Islet precursor cell (in vitro differentiated cells): ENCODE measurements around the gene TECRL.

ENCODE experiments used
- DNase-seq: peaks from one replicate; pipeline ENCODE4 v3.0.0-alpha.2; 2018

TECRL gene

DNA sequence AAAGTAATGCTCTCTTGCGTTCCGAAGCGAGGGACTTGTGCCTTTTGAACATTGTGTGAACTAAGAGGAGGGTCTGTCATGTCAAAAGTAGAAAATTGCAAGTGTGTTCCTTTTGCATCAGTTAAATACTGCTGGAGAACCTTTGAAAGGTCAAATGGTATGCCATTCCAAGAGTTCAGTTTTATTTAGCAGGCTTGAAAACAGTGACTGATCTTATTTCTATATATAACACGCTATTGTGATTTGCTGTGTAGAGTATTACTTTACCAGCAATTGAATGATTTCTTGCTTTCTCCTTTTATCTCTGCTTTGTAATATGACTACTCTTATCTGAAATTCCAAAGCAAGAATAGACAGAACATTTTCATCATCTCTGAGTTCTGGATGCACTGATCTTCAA lies at the start of gene TECRL:
Gene TECRL (minus strand): TSS at position 151 of the 400 bp plus-strand sequence. CDS start 99 bp downstream, at position 52.
- no peak for DNase-seq

GRCh38 chr4:64432674-64433073 lies 23.4 kb upstream of the TECRL start:
- DNase-seq = no peak

GRCh38 chr4:64430933-64431332 lies 21.7 kb upstream of the TECRL start:
- DNase-seq = no peak

GRCh38 chr4:64417974-64418373 lies 8.7 kb upstream of the TECRL start:
- DNase-seq = no peak

- no peak for DNase-seq
Observed at GRCh38 chr4:64407000-64407399, 2.2 kb downstream of the TECRL start.

DNA sequence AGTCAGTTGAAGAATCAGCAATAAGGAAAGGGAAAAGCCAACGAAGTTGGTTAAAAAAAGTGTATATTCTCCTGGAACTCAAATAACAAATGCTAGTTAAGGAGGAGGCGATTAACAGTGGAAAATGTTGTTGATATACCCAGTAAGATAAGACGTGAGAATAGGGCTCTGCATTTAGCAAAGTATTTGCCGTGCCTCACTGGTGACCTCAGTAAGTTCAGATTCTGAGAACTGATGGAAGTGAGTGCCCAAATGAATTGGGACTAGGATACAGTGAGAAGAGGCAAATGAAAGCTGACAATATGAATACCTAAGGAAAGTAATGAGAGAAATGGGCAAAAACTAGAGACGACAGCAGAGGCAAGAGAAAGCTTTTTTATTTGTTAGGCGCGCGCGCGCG lies 3.5 kb downstream of the TECRL start:
- no peak for DNase-seq

- DNase-seq = no peak
Observed at GRCh38 chr4:64402684-64403083, 6.6 kb downstream of the TECRL start.

DNA sequence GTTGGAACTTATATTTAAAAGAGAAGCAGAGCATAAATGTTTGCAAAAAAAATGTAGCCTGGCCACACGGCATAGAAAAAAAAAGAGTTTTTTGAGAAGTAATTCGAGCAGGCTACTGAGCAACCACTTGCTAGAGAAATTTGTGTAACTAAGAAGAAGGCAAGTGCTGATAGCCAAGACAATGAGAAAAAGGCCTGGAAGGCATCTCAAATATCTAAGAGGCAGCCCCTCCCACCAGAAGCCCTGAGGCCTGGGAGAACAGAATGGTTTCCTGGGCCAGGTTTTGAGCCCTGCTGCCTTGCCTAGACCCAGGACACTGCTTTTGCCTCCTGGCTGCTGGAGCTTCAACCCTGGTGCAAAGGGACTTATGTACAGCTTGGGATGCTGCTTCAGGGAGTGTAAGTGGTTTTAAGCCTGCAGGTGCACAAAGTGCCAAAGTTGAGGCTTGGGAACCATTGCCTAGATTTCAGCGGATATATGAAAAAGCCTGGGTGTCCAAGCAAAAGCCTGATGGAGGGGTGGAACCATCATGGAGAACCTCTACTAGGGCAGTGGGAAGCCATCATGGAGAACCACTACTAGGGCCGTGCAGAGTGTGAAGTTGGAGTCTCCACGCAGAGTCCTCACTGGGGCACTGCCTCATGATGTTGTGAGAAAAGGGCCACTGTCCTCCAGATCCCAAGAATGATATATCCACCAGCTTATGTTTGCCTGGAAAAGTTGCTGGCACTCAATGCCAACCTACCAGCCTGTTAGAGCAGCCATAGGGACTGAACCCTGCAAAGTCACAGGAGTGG lies 9.7 kb downstream of the TECRL start:
- DNase-seq = peak; percentile 40

GRCh38 chr4:64394469-64394868 lies 14.8 kb downstream of the TECRL start:
- DNase-seq = no peak

DNA sequence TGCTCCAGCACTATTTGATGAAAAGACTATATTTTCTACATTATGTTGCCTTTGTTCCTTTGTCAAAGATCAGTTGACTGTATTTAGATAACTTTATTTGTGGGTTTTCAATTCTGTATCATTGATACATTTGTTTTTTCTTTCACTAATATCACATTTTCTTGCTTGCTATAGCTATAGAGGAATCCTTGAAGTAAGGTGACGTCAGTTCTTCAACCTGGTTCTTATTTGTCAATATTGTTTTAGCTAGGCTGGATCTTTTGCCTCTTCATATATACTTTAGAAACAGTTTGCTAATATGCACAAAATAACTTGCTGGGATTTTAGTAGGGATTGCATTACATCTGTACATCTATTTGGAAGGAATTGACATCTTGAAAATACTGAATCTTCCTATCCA lies 21.0 kb downstream of the TECRL start:
- DNase-seq = no peak

- no peak for DNase-seq
Observed at GRCh38 chr4:64385220-64385619, 24.0 kb downstream of the TECRL start.

DNA sequence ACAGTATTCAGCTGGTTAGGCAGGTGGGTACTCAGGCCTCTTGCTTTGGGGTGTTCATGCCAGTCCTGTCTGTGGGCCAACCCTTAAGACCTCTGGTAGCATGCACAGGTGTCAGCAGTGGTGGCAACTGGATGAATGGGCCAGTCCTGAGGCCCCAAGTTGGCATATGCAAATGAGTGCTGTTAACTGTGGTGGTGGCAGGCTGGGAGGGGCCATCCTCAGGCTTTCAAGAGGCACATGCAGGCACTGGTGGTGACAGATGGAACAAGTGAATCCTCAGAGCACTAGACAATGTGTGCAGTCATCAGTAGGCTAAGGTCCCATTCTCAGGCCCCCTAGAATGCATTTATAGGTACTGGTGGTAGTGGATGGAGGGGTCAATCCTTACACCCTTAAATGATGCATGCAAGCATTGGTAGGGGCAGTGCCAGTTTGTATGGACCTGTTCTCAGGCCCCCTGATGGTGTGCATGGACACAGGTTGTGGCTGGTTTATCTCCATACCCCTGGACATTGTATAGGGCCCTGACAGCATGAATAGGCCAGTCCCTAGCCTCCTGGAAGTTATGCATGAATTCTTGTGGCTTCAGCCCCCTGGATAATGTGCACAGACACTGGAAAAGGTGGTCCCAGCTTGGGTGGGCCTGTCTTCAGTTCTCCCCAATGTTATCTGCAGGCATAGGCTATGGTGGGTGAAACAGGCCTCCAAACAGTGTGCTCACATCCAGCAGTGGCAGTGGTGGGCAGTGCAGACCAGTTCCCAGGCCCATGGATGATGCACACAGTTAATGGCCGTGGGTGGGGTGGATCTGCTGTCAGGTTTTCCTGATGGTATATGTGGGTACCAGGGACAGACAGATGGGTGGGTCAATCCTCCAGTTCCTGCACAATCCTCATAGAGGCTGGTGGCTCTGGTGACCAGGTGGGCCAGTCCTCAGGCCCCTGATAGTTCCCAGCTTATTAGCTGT lies 24.7 kb downstream of the TECRL start:
- DNase-seq = no peak

DNA sequence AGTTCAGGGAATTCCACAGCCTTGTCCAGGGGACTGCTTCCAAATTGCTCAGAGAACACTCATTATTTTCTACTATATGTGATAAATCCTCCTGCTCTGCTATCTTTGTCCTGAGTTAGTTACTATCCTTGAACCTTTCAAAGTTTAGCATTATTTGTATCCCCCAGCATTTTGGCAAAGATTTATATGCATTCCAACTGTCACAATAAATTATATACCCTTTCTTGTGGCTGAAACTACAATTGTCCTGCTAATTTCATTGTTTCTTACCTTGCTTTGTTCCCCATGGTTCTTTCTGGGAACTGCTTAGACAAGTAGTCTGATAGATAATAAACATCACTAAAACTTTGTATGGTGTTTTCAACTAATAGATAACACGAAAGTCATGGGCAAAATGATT lies 40.5 kb downstream of the TECRL start:
- DNase-seq = no peak

DNA sequence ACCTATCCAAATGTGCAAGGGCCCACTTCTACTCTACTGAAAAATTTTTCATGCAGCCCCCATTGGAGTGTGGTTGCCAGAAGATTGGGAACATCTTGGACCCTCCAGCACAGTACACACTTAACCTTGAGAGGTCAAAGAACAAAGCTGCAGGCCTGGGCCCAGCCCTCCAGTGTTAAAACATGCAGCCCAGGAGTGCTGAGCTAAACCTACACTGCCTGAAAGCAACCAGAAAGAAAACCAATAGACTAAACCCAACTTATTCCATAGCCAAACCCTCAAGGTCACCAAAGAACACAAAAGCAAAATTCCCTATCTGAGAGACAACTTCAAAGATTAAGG lies 47.9 kb downstream of the TECRL start:
- DNase-seq = no peak

DNA sequence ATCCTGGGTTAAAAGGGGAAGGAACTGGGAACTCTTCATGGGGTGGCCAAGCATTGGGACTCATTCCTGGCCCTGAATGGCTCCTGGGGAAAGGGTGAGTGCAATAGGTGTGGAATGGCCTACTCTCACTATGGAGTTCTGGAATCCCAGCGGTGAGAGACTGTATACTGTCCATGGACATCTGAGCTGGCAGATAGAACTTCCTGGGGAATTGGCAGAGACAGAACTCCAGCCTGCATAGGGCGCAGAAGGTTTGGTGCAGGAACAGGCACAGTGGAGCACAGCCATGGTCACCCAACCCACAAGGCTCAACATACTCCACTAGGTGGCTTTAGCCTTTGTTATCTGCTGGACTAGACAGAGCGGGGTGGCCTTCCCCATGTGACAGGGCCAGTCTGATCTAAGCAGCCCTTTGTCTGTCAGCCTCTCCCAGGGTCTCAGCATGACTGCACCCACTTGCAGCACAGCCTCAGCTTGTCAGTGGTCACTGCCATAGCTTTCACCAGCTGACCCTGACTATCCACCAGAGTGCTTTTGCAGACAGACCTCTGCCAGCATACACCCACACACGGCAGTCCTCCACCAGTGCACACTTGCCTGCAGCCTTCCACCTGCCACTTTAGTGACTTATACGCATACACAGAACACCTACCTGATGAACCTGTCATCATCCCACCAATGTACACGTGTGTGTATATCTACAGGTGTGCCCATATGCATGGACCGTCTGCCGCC lies 48.4 kb downstream of the TECRL start:
- DNase-seq = no peak

DNA sequence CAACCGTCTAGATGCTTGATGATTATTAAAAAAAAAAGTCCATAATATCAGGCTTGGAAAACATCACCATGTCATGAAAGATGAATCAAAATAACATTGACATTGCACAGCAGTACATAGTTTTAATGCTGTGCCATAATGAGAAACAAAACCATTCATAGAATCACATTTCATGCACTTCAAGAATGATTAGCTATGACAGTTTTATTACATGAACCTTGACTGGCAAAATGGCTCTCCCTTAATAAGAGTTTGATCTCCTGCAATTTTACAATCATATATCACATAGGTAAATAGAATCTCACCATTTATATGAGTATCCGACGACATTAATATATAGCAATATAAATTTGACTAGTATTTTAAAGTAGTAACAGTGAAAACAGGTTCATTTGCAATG lies 49.8 kb downstream of the TECRL start:
- no peak for DNase-seq

GRCh38 chr4:64353904-64354303 lies 55.3 kb downstream of the TECRL start:
- no peak for DNase-seq

DNA sequence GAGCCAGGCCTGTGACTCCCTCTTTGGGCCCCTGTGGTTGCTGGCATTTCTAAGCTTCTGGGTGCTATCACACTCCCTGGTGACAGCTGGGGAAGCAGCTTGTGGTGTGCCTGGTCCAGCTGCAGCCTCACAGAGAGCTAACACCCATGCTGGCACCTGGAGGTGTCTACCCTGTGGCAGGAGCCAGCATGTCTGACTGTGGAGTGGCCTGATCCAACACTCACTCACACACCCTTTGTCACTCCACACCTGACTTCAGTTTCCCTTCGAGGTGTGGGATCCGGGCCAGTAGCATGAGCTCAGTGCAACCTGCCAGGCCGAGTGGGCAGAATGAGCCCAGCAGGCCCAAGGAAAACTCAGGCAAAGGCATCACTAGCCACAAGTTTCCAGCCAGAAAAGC lies 67.5 kb downstream of the TECRL start:
- peak; percentile 48 for DNase-seq

DNA sequence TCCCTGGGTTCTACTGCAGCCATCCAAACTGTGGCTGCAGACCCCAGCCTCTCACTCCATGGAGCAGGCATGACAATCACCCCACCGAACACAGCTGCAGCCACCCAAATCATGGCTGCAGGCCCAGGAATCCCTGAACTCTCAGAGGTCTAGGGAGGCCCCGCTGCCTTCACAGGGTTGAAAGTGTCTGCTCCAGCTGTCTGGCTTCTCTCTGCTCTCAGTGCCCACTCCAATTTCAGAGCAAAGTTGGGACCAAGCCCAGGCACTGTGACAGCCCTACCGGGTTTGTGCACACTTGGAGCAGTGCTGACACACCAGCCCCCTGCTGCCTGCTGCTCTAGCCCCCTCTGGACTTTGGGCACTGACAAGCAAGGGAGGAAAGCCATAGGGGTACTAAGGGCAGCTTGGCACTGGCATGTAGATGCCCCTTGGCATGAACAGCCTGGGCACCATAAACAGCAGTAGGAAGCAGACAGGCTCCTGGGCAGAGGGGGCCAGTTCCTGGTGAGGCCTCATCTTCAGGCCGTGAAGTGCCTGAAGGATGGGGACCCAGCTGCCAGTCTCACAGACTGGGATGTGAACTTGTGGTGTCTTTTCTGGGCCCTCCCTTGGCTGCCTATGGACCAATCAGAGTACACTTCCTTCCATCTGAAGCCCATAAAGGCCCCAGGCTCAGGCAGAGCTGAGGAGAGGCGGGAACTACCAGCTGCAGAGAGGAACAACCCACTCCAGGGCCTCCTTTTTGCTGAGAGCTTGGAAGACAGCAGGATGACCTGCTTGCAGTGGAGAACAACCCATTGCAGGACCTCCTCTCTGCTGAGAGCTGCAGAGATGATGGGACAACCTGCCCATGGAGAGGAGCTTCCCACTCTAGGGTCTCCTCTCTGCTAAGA lies 68.8 kb downstream of the TECRL start:
- DNase-seq = peak; percentile 45

GRCh38 chr4:64334964-64335363 lies 74.3 kb downstream of the TECRL start:
- DNase-seq = no peak

- DNase-seq = no peak
Observed at GRCh38 chr4:64330143-64330542, 79.1 kb downstream of the TECRL start.

DNA sequence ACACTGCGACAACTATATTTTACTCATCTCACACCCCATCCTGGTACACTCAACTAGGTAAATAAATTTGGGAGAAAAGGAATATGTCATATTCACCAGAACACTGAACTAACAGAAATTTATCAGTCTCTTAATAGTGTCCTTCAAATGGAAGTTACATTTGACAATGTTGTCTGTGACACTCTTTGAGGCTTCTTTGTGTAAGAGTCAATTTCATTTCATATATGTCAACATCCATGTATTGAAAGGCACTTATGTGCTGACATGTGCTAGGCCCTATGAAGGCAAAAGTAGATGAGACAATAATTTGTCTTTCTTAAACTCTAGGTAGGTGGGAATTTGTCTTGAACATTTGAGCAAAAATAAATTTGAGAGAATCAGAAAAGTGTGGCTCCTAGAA lies 82.0 kb downstream of the TECRL start:
- no peak for DNase-seq
